ENCODE measurements around the gene PHACTR1. TPM values are rescaled to one million over a fixed set of nuclear protein-coding genes. Genes with fewer than 3 reads are reported as not detected.

PHACTR1 gene
- total and polyA plus RNA-seq, 7 donors: 0.04 to 3.0 (median 0.85) TPM

DNA sequence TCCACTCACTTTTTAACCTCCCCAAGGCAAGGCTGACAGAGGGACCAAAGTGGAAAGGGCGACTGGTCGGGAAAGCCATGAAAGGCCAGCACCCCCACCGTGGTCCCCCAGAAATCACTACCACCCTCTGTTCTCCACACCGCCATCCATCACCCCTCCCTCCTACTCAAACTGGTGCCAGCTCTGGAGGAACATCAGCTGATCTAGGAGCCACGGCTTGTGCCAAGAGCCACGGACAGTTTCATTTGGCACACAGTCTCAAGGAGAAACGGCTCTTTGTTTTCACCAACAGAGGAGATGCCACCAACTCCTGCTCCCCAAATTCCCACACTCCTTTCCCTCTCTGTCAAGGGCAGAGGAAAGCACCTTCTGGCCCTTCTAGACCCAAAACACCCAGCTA lies 585.7 kb downstream of the PHACTR1 start:
- TF ChIP-seq, protein P1, sequence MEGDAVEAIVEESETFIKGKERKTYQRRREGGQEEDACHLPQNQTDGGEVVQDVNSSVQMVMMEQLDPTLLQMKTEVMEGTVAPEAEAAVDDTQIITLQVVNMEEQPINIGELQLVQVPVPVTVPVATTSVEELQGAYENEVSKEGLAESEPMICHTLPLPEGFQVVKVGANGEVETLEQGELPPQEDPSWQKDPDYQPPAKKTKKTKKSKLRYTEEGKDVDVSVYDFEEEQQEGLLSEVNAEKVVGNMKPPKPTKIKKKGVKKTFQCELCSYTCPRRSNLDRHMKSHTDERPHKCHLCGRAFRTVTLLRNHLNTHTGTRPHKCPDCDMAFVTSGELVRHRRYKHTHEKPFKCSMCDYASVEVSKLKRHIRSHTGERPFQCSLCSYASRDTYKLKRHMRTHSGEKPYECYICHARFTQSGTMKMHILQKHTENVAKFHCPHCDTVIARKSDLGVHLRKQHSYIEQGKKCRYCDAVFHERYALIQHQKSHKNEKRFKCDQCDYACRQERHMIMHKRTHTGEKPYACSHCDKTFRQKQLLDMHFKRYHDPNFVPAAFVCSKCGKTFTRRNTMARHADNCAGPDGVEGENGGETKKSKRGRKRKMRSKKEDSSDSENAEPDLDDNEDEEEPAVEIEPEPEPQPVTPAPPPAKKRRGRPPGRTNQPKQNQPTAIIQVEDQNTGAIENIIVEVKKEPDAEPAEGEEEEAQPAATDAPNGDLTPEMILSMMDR (IDR thresholded peaks at IDR 0.05): no peak
- WGBS, 3 donors: 56 to 62% (median 57%) methylated on average over 7 of the region's 7 CpGs
- DNase-seq (no peak), ATAC-seq (peak in 1 of 4 donors; percentile 21)
- Histone ChIP-seq H3K9me3 (no peaks in the 10 kb centered on the region), H3K27me3 (ENCODE audit: insufficient read depth in 3 of 3, low read length in 2 of 3) (no peaks in the 10 kb centered on the region), H3K36me3 (ENCODE audit: insufficient read depth in 1 of 2, low read depth in 1 of 2) (peaks cover 0 to 42% of the 10 kb centered on the region in 2 donors), H3K4me3 (no peak overlapping the region), H3K4me1 (peaks cover 19% of the 10 kb centered on the region), H3K27ac (peak overlapping the region; percentile 46)
- intact Hi-C loops (cut with DNase I): no loop called here

DNA sequence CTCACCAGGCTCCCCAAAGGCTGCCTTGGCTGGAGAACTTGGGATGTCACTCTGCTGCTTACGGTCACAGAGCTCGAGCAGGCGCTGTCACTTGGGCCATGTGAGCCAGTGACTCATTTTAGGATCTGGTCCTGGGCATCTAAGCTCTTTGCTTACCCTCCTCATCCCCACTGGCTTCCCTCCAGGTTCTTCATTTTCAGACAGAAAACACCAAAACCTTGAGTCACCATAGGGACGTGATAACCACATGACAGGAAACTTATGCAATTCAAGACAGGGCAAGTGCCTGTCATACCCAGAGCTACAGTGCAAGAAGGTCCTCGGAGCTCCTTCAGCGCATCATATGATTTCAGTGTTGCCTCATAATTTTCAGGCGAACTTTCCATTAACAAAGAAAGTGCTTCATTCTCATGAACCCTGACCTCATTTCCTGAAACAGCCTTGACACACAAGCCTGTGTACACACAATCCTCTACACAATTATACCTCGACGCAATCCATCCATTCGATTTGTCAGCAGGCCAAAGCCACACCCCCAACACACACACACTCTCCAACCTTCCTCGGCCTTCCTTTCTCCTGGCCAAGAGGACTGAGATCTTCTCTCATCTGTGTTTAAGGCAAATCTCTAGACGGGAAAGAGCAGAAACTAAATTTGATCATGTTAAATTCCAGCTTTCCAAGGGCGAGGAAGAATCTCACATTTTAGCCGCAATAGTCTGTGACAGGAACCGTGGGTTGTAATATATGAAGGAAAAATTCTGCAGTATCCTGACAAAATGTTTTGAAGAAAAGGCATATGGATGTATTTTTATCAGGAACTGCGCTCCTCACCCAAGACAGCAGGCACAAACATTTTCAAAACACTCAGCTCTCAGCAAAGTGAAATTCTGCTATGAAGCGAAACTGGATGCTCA lies 586.4 kb downstream of the PHACTR1 start:
- ATAC-seq (peak; percentile 53 to 81 (median 72)), DNase-seq (peak; percentile 51 to 69)
- intact Hi-C loops (cut with DNase I): no loop called here
- Histone ChIP-seq H3K27me3 (ENCODE audit: insufficient read depth in 3 of 3, low read length in 2 of 3) (no peaks in the 10 kb centered on the region), H3K4me1 (peaks cover 20% of the 10 kb centered on the region), H3K36me3 (ENCODE audit: insufficient read depth in 1 of 2, low read depth in 1 of 2) (peaks cover 0 to 39% of the 10 kb centered on the region in 2 donors), H3K4me3 (peak overlapping the region; percentile 24), H3K27ac (peak overlapping the region; percentile 46), H3K9me3 (no peaks in the 10 kb centered on the region)
- WGBS, 3 donors: 61 to 68% (median 63%) methylated on average over 17 of the region's 17 CpGs
- TF ChIP-seq, protein P1 (IDR thresholded peaks at IDR 0.05): no peak

DNA sequence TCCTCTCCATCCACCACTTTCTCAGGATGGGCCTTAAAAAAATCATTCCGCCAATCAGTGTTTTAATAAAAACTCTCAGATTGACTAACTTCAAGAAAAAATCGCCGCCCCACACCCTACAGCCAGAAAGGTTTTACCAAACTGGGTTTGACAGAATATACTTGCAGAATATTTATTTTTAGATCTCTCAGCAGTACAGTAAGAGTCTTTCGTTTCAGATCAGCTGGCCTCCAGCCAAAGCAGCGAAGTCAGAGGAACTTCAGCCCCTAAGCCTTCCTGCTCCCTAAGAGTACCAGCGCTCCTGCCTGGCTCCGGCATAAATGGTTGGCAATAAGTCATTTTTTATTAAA lies 587.1 kb downstream of the PHACTR1 start:
- intact Hi-C loops (cut with DNase I): no loop called here
- WGBS, 3 donors: 27 to 40% (median 30%) methylated on average over 7 of the region's 7 CpGs
- peak; percentile 70 to 89 for DNase-seq
- Histone ChIP-seq H3K27ac (peak overlapping the region; percentile 34), H3K9me3 (no peaks in the 10 kb centered on the region), H3K36me3 (ENCODE audit: insufficient read depth in 1 of 2, low read depth in 1 of 2) (peaks cover 0 to 35% of the 10 kb centered on the region in 2 donors), H3K4me1 (peaks cover 26% of the 10 kb centered on the region), H3K27me3 (ENCODE audit: insufficient read depth in 3 of 3, low read length in 2 of 3) (no peaks in the 10 kb centered on the region), H3K4me3 (peak overlapping the region; percentile 24)
- TF ChIP-seq, protein P1 (IDR thresholded peaks at IDR 0.05): no peak
- ATAC-seq: peak; percentile 67 to 89 (median 76)

DNA sequence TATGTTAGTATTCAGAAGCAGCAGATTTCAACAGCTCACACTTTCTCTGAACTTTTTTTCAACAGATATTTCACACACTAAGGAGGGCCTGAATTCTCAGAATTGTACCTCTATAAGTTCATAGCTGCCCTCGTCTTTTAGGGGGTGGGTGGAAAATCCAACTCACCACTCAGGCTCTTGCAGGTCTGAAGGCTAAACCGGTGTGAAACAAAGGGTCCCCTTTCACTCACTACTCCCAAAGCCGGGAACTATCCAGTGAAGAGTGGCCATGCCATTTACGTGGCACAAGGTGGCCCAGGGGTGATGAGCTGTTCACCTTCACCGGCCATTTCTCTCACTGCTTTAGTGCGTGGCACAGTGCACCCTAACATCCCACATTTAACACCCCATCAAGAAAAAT lies 587.5 kb downstream of the PHACTR1 start:
- H3K4me1 ChIP-seq: peaks cover 28% of the 10 kb centered on the region

More for the DNA sequence above, 587.5 kb downstream of the PHACTR1 start:
- peaks cover 0 to 36% of the 10 kb centered on the region in 2 donors for H3K36me3 ChIP-seq (ENCODE audit: insufficient read depth in 1 of 2, low read depth in 1 of 2)
- H3K27ac ChIP-seq: peak overlapping the region; percentile 34
- TF ChIP-seq, protein P1 (IDR thresholded peaks at IDR 0.05): no peak
- no peak for ATAC-seq
- no peaks in the 10 kb centered on the region for H3K27me3 ChIP-seq (ENCODE audit: insufficient read depth in 3 of 3, low read length in 2 of 3)
- H3K4me3 ChIP-seq: peak overlapping the region; percentile 24
- WGBS, 3 donors: 67 to 85% (median 72%) methylated on average over 6 of the region's 6 CpGs
- H3K9me3 ChIP-seq: no peaks in the 10 kb centered on the region
- intact Hi-C loops (cut with DNase I): no loop called here
- no peak for DNase-seq
